H9 (cell line): ENCODE measurements around the gene PPM1H. TPM values are rescaled to one million over a fixed set of nuclear protein-coding genes. Genes with fewer than 3 reads are reported as not detected.

Source experiments
- DNase-seq: peaks from one replicate; pipeline ENCODE4 v3.0.0-alpha.2; 2017
- H2AFZ ChIP-seq: one replicate; pipeline ENCODE4 v1.6.1; 2013; ENCODE audit warnings: mild to moderate bottlenecking, low read length, control low read depth, moderate library complexity
- H2AK5ac ChIP-seq: 2 replicates; pipeline ENCODE4 v1.6.1; 2013; ENCODE audit warnings: low read length, control low read depth, mixed read lengths; ENCODE audit not compliant: insufficient read length
- H2BK120ac ChIP-seq: one replicate; pipeline ENCODE4 v1.6.1; 2013; ENCODE audit warnings: low read depth, mild to moderate bottlenecking, low read length, control low read depth, inconsistent platforms; ENCODE audit not compliant: poor library complexity, severe bottlenecking
- H2BK12ac ChIP-seq: 2 replicates; pipeline ENCODE4 v1.6.1; 2013; ENCODE audit warnings: low read length, control low read depth, mixed read lengths, low read depth; ENCODE audit not compliant: insufficient read length
- H2BK15ac ChIP-seq: 2 replicates; pipeline ENCODE4 v1.6.1; 2013; ENCODE audit warnings: low read depth, low read length, control low read depth
- H2BK20ac ChIP-seq: one replicate; pipeline ENCODE4 v1.6.1; 2013; ENCODE audit warnings: low read depth, mild to moderate bottlenecking, low read length, control low read depth, inconsistent platforms; ENCODE audit not compliant: poor library complexity, severe bottlenecking
- H2BK5ac ChIP-seq: 2 replicates; pipeline ENCODE4 v1.6.1; 2013; ENCODE audit warnings: low read length, control low read depth, mixed read lengths; ENCODE audit not compliant: insufficient read length
- H3K14ac ChIP-seq: 2 replicates; pipeline ENCODE4 v1.6.1; 2013; ENCODE audit warnings: low read length, control low read depth; ENCODE audit not compliant: insufficient read depth
- H3K18ac ChIP-seq: 2 replicates; pipeline ENCODE4 v1.6.1; 2013; ENCODE audit warnings: low read depth, mild to moderate bottlenecking, mixed read lengths, low read length, control low read depth; ENCODE audit not compliant: insufficient read length
- H3K23ac ChIP-seq: 2 replicates; pipeline ENCODE4 v1.6.1; 2013; ENCODE audit warnings: low read length, control low read depth, mixed read lengths, low read depth; ENCODE audit not compliant: insufficient read length
- H3K23me2 ChIP-seq: 2 replicates; pipeline ENCODE4 v1.6.1; 2013; ENCODE audit warnings: low read depth, mild to moderate bottlenecking, mixed read lengths, low read length, control low read depth; ENCODE audit not compliant: insufficient read length, poor library complexity, severe bottlenecking
- H3K27ac ChIP-seq: 2 replicates; pipeline ENCODE4 v1.5.1; 2013; ENCODE audit warnings: low read length, control low read depth, mixed read lengths, low read depth; ENCODE audit not compliant: insufficient read length
- H3K27me3 ChIP-seq: 2 replicates; pipeline ENCODE4 v1.6.1; 2013; ENCODE audit warnings: low read length, control low read depth, inconsistent platforms; ENCODE audit not compliant: insufficient read depth
- H3K4ac ChIP-seq: 2 replicates; pipeline ENCODE4 v1.6.1; 2013; ENCODE audit warnings: low read depth, mild to moderate bottlenecking, control low read depth, inconsistent platforms, low read length, moderate library complexity
- H3K4me1 ChIP-seq: 2 replicates; pipeline ENCODE4 v1.6.1; 2013; ENCODE audit warnings: low read length, control low read depth, inconsistent platforms; ENCODE audit not compliant: insufficient read depth
- H3K4me2 ChIP-seq: 2 replicates; pipeline ENCODE4 v1.6.1; 2013; ENCODE audit warnings: low read length, control low read depth, mixed read lengths; ENCODE audit not compliant: insufficient read length, insufficient read depth
- H3K56ac ChIP-seq: 2 replicates; pipeline ENCODE4 v1.6.1; 2013; ENCODE audit warnings: low read depth, mild to moderate bottlenecking, mixed read lengths, low read length, control low read depth; ENCODE audit not compliant: insufficient read length
- H3K79me1 ChIP-seq: 2 replicates; pipeline ENCODE4 v1.6.1; 2013; ENCODE audit warnings: low read depth, mild to moderate bottlenecking, moderate library complexity, low read length, control low read depth, inconsistent platforms; ENCODE audit not compliant: insufficient read depth, poor library complexity, severe bottlenecking
- H3K79me2 ChIP-seq: 2 replicates; pipeline ENCODE4 v1.6.1; 2013; ENCODE audit warnings: low read length, control low read depth, inconsistent platforms; ENCODE audit not compliant: insufficient read depth
- H3K9ac ChIP-seq: 2 replicates; pipeline ENCODE4 v1.6.1; 2013; ENCODE audit warnings: low read length, control low read depth, mixed read lengths; ENCODE audit not compliant: insufficient read length; ENCODE audit errors: extremely low read depth
- H3K9me3 ChIP-seq: one replicate; pipeline ENCODE4 v1.6.1; 2013; ENCODE audit warnings: low read depth, low read length, inconsistent platforms; ENCODE audit not compliant: control insufficient read depth
- H3T11ph ChIP-seq: one replicate; pipeline ENCODE4 v1.6.1; 2013; ENCODE audit warnings: mild to moderate bottlenecking, low read length, control low read depth, inconsistent platforms
- H4K20me1 ChIP-seq: one replicate; pipeline ENCODE4 v1.6.1; 2013; ENCODE audit not compliant: control insufficient read depth, insufficient read length, insufficient read depth
- H4K5ac ChIP-seq: 2 replicates; pipeline ENCODE4 v1.6.1; 2013; ENCODE audit warnings: low read depth, mild to moderate bottlenecking, mixed read lengths, low read length, control low read depth; ENCODE audit not compliant: insufficient read length
- H4K8ac ChIP-seq: replicated peaks from 2 replicates; pipeline ENCODE4 v1.6.1; 2013; ENCODE audit warnings: low read length, control low read depth, mixed read lengths, low read depth; ENCODE audit not compliant: insufficient read length
- H4K91ac ChIP-seq: 2 replicates; pipeline ENCODE4 v1.6.1; 2013; ENCODE audit warnings: low read depth, mild to moderate bottlenecking, moderate library complexity, mixed read lengths, low read length, control low read depth; ENCODE audit not compliant: insufficient read length
- H3K27ac Mint-ChIP-seq, 3 experiments: 2 replicates in 2 of 3; 3 replicates in 1 of 3; pipeline ENCODE4 v1.8.0; 2020 to 2021; ENCODE audit warnings: mixed read lengths in 3 of 3, mild to moderate bottlenecking in 1 of 3, moderate library complexity in 1 of 3
- H3K27me3 Mint-ChIP-seq: 2 replicates; pipeline ENCODE4 v1.8.0; 2021; ENCODE audit warnings: low read depth, mild to moderate bottlenecking, moderate library complexity, mixed read lengths
- H3K36me3 Mint-ChIP-seq, 3 experiments: 2 replicates in 2 of 3; 3 replicates in 1 of 3; pipeline ENCODE4 v1.8.0; 2020 to 2021; ENCODE audit warnings: low read depth in 3 of 3, mixed read lengths in 3 of 3; ENCODE audit not compliant: insufficient read depth in 1 of 3
- H3K4me1 Mint-ChIP-seq, 2 experiments: 2 replicates each; pipeline ENCODE4 v1.8.0; 2020; ENCODE audit warnings: mixed read lengths in 2 of 2
- H3K4me3 Mint-ChIP-seq, 2 experiments: 2 replicates in 1 of 2; 3 replicates in 1 of 2; pipeline ENCODE4 v1.8.0; 2020 to 2021; ENCODE audit warnings: mild to moderate bottlenecking in 2 of 2, mixed read lengths in 2 of 2, moderate library complexity in 1 of 2
- H3K9me3 Mint-ChIP-seq, 2 experiments: 2 replicates in 1 of 2; 3 replicates in 1 of 2; pipeline ENCODE4 v1.8.0; 2020; ENCODE audit warnings: mild to moderate bottlenecking in 2 of 2, mixed read lengths in 2 of 2, moderate library complexity in 1 of 2
- WGBS: extraction: QIAGEN DNeasy Blood & Tissue Kit; methylation state at CpG from one replicate; pipeline ENCODE4 v1.1.7; 2013; ENCODE audit warnings: missing lambda C conversion rate, low lambda C conversion rate, mixed read lengths; ENCODE audit not compliant: insufficient read length; ENCODE audit errors: extremely low coverage; 5-methylcytosine and 5-hydroxymethylcytosine counted together
- total RNA-seq: library from RNA; stranded (reverse); gene quantifications from 2 replicates; pipeline ENCODE4 v1.2.1, GENCODE V29; 2021
- TF ChIP-seq, protein P1 (sequence below): fragments of 200-600 bp; sonication (generic); conservative IDR thresholded peaks from 3 replicates; pipeline ENCODE4 v1.8.0; 2021; ENCODE audit warnings: antibody characterized with exemption, mild to moderate bottlenecking

The PPM1H gene
- total RNA-seq, 1 experiment from 2014 or later, result 22.1 TPM

GRCh38 chr12:62803756-62804155 is 131.2 kb downstream of the PPM1H start:
- no peak overlapping the region for H2AK5ac ChIP-seq
- H2BK20ac ChIP-seq, result no peak overlapping the region
- no CpG with 5 or more reads among the region's 2 CpGs for WGBS
- no peaks in the 10 kb centered on the region for H3K9me3 ChIP-seq
- no peak overlapping the region for H3K18ac ChIP-seq
- H3K23me2 ChIP-seq, result no peaks in the 10 kb centered on the region
- H4K20me1 ChIP-seq, result no peaks in the 10 kb centered on the region
- no peak overlapping the region for H3K14ac ChIP-seq
- H3K36me3 Mint-ChIP-seq, result peaks cover 0 to 5% (median 5%) of the 10 kb centered on the region in 3 experiments; a peak in 5 of 7 replicates
- H3K79me1 ChIP-seq, result no peaks in the 10 kb centered on the region
- no peak overlapping the region for H3K23ac ChIP-seq
- H2BK15ac ChIP-seq, result no peak overlapping the region
- H3K9me3 Mint-ChIP-seq, result no peaks in the 10 kb centered on the region
- H3K27me3 Mint-ChIP-seq, result no peaks in the 10 kb centered on the region; the same call in 1 of the 2 replicates
- H3K27me3 ChIP-seq, result no peaks in the 10 kb centered on the region
- no peak overlapping the region for H4K8ac ChIP-seq
- H2AFZ ChIP-seq, result no peak overlapping the region
- no peak overlapping the region for H3K56ac ChIP-seq
- no peaks in the 10 kb centered on the region for H3K4me1 ChIP-seq
- DNase-seq, result no peak
- no peak overlapping the region for H2BK12ac ChIP-seq
- TF ChIP-seq, protein P1, sequence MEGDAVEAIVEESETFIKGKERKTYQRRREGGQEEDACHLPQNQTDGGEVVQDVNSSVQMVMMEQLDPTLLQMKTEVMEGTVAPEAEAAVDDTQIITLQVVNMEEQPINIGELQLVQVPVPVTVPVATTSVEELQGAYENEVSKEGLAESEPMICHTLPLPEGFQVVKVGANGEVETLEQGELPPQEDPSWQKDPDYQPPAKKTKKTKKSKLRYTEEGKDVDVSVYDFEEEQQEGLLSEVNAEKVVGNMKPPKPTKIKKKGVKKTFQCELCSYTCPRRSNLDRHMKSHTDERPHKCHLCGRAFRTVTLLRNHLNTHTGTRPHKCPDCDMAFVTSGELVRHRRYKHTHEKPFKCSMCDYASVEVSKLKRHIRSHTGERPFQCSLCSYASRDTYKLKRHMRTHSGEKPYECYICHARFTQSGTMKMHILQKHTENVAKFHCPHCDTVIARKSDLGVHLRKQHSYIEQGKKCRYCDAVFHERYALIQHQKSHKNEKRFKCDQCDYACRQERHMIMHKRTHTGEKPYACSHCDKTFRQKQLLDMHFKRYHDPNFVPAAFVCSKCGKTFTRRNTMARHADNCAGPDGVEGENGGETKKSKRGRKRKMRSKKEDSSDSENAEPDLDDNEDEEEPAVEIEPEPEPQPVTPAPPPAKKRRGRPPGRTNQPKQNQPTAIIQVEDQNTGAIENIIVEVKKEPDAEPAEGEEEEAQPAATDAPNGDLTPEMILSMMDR, result no peak
- no peak overlapping the region for H3K4me3 Mint-ChIP-seq
- no peaks in the 10 kb centered on the region for H3K79me2 ChIP-seq
- no peak overlapping the region for H2BK5ac ChIP-seq
- no peak overlapping the region for H3K27ac Mint-ChIP-seq
- no peak overlapping the region for H4K5ac ChIP-seq
- no peak overlapping the region for H3T11ph ChIP-seq
- no peak overlapping the region for H4K91ac ChIP-seq
- no peak overlapping the region for H3K9ac ChIP-seq
- H2BK120ac ChIP-seq, result no peak overlapping the region
- H3K4me2 ChIP-seq, result no peak overlapping the region
- H3K4ac ChIP-seq, result no peak overlapping the region
- no peak overlapping the region for H3K27ac ChIP-seq
- H3K4me1 Mint-ChIP-seq, result peaks cover 10 to 18% of the 10 kb centered on the region in 2 experiments
